Body of pancreas (tissue), 4 donors: ENCODE results near the gene SYNGR2.

Experiments
- CTCF ChIP-seq, 7 experiments: fragments of 450-650 bp in 4 of 7; fragments of 200-600 bp in 3 of 7; sonication (generic) in 3 of 7; IDR thresholded peaks; one replicate each; pipeline ENCODE4 v1.5.1; 2016 to 2019; ENCODE audit warnings: antibody characterized with exemption in 7 of 7
- POLR2A ChIP-seq, 3 donors: fragments of 450-650 bp; IDR thresholded peaks; one replicate each; pipeline ENCODE4 v1.6.1; 2016; ENCODE audit warnings: antibody characterized with exemption in 3 of 3, mild to moderate bottlenecking in 2 of 3

GRCh38 chr17:78168903-78169793 is 767 bp downstream of the SYNGR2 start:
- TF ChIP-seq POLR2A (IDR thresholded peaks at IDR 0.05): peak in 1 of 3 donors; percentile 36
- no peak for TF ChIP-seq CTCF (IDR thresholded peaks at IDR 0.05)
